Limb (tissue), 2 donors: Measurements from ENCODE around the gene EPHA1.

ENCODE experiments used
- DNase-seq, 2 donors: peaks; one replicate each; pipeline ENCODE4 v3.0.0-alpha.2; 2016; ENCODE audit errors: extremely low spot score in 2 of 2

The EPHA1 gene

GRCh38 chr7:143389316-143390103 lies 19.1 kb downstream of the EPHA1 start:
- no peak for DNase-seq

DNA sequence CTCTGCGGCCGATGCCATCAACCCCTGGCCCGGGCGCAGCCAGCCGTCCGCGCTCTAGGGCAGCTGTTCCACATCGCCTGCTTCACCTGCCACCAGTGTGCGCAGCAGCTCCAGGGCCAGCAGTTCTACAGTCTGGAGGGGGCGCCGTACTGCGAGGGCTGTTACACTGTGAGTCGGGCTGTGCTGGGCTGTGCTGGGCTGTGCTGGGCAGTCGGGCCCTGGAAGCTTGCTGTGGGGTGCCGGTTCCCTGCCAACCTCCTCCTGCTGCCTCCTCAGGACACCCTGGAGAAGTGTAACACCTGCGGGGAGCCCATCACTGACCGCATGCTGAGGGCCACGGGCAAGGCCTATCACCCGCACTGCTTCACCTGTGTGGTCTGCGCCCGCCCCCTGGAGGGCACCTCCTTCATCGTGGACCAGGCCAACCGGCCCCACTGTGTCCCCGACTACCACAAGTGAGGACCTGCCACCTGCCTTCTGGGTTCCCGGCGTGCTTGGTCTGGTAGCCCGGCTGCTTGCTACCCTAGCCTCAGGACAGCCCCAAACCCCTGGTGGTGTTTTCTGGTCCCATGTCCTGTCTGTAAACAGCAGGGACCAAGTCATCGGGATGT lies 20.1 kb downstream of the EPHA1 start:
- DNase-seq: no peak

- no peak for DNase-seq
Observed at GRCh38 chr7:143388051-143388450, 20.6 kb downstream of the EPHA1 start.

DNA sequence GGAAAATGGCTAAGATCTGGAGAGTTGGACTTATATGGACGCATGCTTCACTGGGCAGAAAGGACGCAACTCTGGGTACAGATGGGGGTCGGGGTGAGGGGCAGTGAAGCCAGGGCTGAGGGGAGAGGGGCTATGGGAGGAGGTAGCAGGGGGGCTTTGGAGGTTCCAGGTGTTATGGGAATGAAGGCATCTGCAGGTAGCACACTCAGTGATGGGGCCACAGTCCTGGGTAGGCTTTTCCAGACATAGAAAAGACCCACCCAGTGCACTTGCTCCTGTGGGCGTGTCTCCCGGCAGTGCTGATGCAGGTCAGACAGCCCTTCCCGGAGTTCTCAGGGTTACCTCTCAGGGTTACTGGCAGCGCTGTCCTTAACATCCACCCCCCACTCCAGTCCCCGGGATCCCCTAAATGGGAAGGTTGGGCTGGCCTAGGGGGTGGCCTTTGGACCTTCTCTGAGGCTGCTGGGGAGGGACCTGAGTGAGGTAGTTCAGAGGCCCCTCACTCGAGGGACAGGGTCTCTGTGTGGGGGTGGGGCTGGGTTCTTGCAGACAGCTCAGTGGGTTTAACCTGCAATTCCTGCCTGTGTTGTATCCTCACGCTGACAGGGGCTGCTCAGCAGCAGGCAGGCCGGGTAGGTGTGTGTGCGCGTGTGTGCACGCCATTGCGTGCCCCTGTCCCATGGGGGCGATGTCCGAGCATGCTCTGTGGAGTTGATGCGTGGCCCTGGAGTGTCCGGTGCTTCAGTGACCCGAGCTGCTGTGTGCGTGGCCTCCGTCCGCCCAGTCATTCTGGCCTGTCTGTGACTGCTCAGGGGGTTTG lies 21.3 kb downstream of the EPHA1 start:
- no peak for DNase-seq

- DNase-seq: no peak
Observed at GRCh38 chr7:143385891-143386781, 22.5 kb downstream of the EPHA1 start.

GRCh38 chr7:143384661-143385631 lies 23.7 kb downstream of the EPHA1 start:
- DNase-seq: peak; percentile 35 to 56

- no peak for DNase-seq
Observed at GRCh38 chr7:143384148-143384547, 24.5 kb downstream of the EPHA1 start.

- no peak for DNase-seq
Observed at GRCh38 chr7:143383642-143383957, 25.1 kb downstream of the EPHA1 start.

DNA sequence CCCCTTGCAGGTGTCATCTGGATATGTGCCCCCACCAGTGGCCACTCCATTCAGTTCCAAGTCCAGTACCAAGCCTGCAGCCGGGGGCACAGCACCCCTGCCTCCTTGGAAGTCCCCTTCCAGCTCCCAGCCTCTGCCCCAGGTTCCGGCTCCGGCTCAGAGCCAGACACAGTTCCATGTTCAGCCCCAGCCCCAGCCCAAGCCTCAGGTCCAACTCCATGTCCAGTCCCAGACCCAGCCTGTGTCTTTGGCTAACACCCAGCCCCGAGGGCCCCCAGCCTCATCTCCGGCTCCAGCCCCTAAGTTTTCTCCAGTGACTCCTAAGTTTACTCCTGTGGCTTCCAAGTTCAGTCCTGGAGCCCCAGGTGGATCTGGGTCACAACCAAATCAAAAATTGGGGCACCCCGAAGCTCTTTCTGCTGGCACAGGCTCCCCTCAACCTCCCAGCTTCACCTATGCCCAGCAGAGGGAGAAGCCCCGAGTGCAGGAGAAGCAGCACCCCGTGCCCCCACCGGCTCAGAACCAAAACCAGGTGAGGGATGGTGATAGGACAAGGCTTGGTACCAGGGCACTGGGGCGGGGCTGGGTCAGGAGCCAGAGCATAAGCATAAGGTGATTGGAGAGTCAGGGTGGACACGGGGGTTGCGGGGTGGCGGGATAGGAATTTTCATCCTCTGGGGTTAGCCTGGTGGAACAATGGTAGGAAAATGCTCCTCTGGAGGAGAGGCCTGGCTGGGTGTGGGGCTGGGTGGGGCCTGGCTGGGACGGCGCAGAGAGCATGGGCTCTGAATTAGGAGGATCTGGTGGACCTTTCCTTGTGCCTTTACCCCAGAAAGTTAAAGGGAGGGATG lies 25.6 kb downstream of the EPHA1 start:
- peak in 1 of 2 donors; percentile 38 for DNase-seq

GRCh38 chr7:143382126-143382790 lies 26.4 kb downstream of the EPHA1 start:
- no peak for DNase-seq

GRCh38 chr7:143381427-143382125 lies 27.1 kb downstream of the EPHA1 start:
- DNase-seq: peak; percentile 72 to 95

GRCh38 chr7:143380646-143381426 lies 27.8 kb downstream of the EPHA1 start, which contains the start of gene ZYX:
Gene ZYX (plus strand): TSS chr7:143381345. CDS start chr7:143381572, 227 bp downstream.
- DNase-seq: peak; percentile 96 to 97

- DNase-seq: peak; percentile 91 to 95
Observed at GRCh38 chr7:143380260-143380645, 28.4 kb downstream of the EPHA1 start.

DNA sequence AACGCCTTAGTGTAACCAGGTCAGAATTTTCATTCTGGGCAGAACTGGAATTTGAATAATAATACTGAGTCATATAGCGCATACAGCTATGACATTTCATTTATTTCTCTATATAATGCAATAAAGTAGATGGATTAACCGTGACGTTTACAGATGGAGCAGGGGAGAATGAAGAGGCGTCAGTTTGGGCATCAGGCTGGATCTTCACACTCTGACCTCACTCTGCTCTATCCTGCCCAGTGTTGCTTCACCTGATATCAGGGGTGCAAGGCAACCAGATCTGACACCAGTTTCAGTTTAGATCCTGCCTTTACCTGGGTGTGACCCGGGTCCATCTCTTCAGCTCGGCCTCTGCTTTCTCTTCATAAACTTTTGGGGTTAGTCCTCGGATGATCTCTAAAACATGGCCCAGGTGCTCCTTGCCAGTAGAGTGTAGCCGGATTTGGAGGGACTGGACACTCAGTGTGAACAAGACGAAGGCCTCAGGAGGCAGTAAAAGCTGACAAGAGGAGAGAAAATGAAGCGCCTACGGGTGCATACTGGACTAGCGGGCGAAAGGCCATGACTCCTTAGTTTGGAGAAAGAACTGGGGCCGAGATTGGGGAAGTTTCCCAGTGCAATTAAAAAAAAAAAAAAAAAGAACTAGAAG lies 28.9 kb downstream of the EPHA1 start:
- DNase-seq: peak in 1 of 2 donors; percentile 30

GRCh38 chr7:143376396-143376795 lies 32.3 kb downstream of the EPHA1 start:
- DNase-seq: no peak

- DNase-seq: no peak
Observed at GRCh38 chr7:143375298-143376034, 33.2 kb downstream of the EPHA1 start.
